H1 (cell line): ENCODE measurements around the gene UIMC1. TPM values are rescaled to one million over a fixed set of nuclear protein-coding genes. Genes with fewer than 3 reads are reported as not detected.

ENCODE experiments used
- CTCF ChIA-PET: fragments of 300-600 bp; sonication (Branson Sonifier 250); formaldehyde crosslinking; loops from one replicate; lab custom pipeline; 2021; ENCODE audit not compliant: partially characterized antibody; lab: Charles Lee
- POLR2A ChIA-PET: fragments of 300-600 bp; sonication (Branson Sonifier 250); formaldehyde crosslinking; loops from one replicate; lab custom pipeline; 2021; ENCODE audit warnings: inconsistent platforms; ENCODE audit not compliant: partially characterized antibody; lab: Charles Lee
- DNase-seq, 2 experiments: peaks; one replicate each; pipeline versions ENCODE4 v3.0.0 to v3.0.0-alpha.2; 2010 to 2022; ENCODE audit warnings: low spot score in 2 of 2, low read depth in 1 of 2, mixed read lengths in 1 of 2
- FAIRE-seq: peaks from 2 replicates; lab custom pipeline; 2011; peaks lifted over from hg19 to GRCh38; lab: Jason Lieb, UNC
- H2AFZ ChIP-seq: 2 replicates; pipeline ENCODE4 v1.8.1; 2012; ENCODE audit warnings: low read length, inconsistent platforms
- H2AK5ac ChIP-seq: 2 replicates; pipeline ENCODE4 v1.6.1; 2013; ENCODE audit warnings: low read depth, low read length
- H2BK120ac ChIP-seq: replicated peaks from 2 replicates; pipeline ENCODE3; 2013; ENCODE audit warnings: low read depth, low read length, inconsistent platforms
- H2BK12ac ChIP-seq: 2 replicates; pipeline ENCODE4 v1.6.1; 2013; ENCODE audit warnings: low read depth, low read length
- H2BK15ac ChIP-seq: 2 replicates; pipeline ENCODE4 v1.6.1; 2013; ENCODE audit warnings: low read length
- H2BK20ac ChIP-seq: 2 replicates; pipeline ENCODE4 v1.6.1; 2013; ENCODE audit warnings: low read length
- H2BK5ac ChIP-seq: 2 replicates; pipeline ENCODE4 v1.6.1; 2013; ENCODE audit warnings: low read depth, low read length
- H3K14ac ChIP-seq: 2 replicates; pipeline ENCODE4 v1.6.1; 2013; ENCODE audit warnings: inconsistent platforms; ENCODE audit not compliant: insufficient read length
- H3K18ac ChIP-seq: 2 replicates; pipeline ENCODE4 v1.6.1; 2013; ENCODE audit warnings: low read length; ENCODE audit errors: extremely low read depth
- H3K23ac ChIP-seq: 2 replicates; pipeline ENCODE4 v1.6.1; 2013; ENCODE audit warnings: inconsistent platforms; ENCODE audit not compliant: insufficient read length
- H3K23me2 ChIP-seq: 2 replicates; pipeline ENCODE4 v1.6.1; 2013; ENCODE audit warnings: low read depth, low read length
- H3K27ac ChIP-seq: 2 replicates; pipeline ENCODE4 v1.6.1; 2011; ENCODE audit warnings: low read depth, low read length, inconsistent platforms
- H3K27me3 ChIP-seq, 4 experiments: replicated peaks in 1 of 4; 1 replicate in 1 of 4; 2 replicates in 3 of 4; pipeline versions ENCODE4 v1.6.1 to v1.8.1; 2011 to 2013; ENCODE audit warnings: low read length in 3 of 4, mild to moderate bottlenecking in 3 of 4, inconsistent platforms in 2 of 4, mixed read lengths in 2 of 4, moderate library complexity in 1 of 4; ENCODE audit not compliant: control insufficient read depth in 3 of 4, insufficient read depth in 3 of 4; ENCODE audit errors: extremely low read depth in 1 of 4
- H3K36me3 ChIP-seq, 4 experiments: 2 replicates each; pipeline versions ENCODE4 v1.6.1 to v1.8.1; 2011 to 2013; ENCODE audit warnings: mild to moderate bottlenecking in 4 of 4, low read length in 3 of 4, moderate library complexity in 2 of 4, control low read depth in 1 of 4, inconsistent platforms in 1 of 4; ENCODE audit not compliant: insufficient read depth in 4 of 4, control insufficient read depth in 2 of 4
- H3K4ac ChIP-seq: replicated peaks from 2 replicates; pipeline ENCODE3; 2013; ENCODE audit warnings: low read length, low read depth, mixed read lengths, inconsistent platforms; ENCODE audit not compliant: insufficient read length
- H3K4me1 ChIP-seq, 4 experiments: replicated peaks in 1 of 4; 1 replicate in 1 of 4; 2 replicates in 3 of 4; pipeline versions ENCODE4 v1.6.1 to v1.8.1; 2011 to 2013; ENCODE audit warnings: low read length in 3 of 4, inconsistent platforms in 2 of 4, mixed read lengths in 1 of 4; ENCODE audit not compliant: insufficient read depth in 4 of 4, control insufficient read depth in 3 of 4
- H3K4me2 ChIP-seq, 2 experiments: 2 replicates each; pipeline versions ENCODE4 v1.6.1 to v1.8.1; 2011 to 2013; ENCODE audit warnings: low read depth in 2 of 2, low read length in 2 of 2, control low read depth in 1 of 2, inconsistent platforms in 1 of 2, mild to moderate bottlenecking in 1 of 2; ENCODE audit not compliant: insufficient read depth in 1 of 2
- H3K4me3 ChIP-seq, 4 experiments: fragments of 200-600, 300-600 bp in 1 of 4; sonication (generic), shearing (Covaris generic), sonication (Bioruptor Twin) in 1 of 4; 2 replicates each; pipeline versions ENCODE4 v1.5.1 to v1.8.1; 2011 to 2016; ENCODE audit warnings: low read length in 4 of 4, low read depth in 3 of 4, control low read depth in 2 of 4, inconsistent platforms in 2 of 4, mild to moderate bottlenecking in 2 of 4, mixed read lengths in 1 of 4, moderate library complexity in 1 of 4; ENCODE audit not compliant: insufficient read depth in 2 of 4; ENCODE audit errors: extremely low read depth in 1 of 4
- H3K56ac ChIP-seq: replicated peaks from 2 replicates; pipeline ENCODE3; 2013; ENCODE audit warnings: low read depth, mild to moderate bottlenecking, mixed read lengths, low read length, inconsistent platforms; ENCODE audit not compliant: insufficient read length
- H3K79me1 ChIP-seq: 2 replicates; pipeline ENCODE4 v1.6.1; 2013; ENCODE audit warnings: low read depth, low read length, control low read depth
- H3K79me2 ChIP-seq, 2 experiments: 2 replicates each; pipeline versions ENCODE4 v1.6.1 to v1.8.1; 2012 to 2013; ENCODE audit warnings: low read length in 2 of 2, mild to moderate bottlenecking in 2 of 2, inconsistent platforms in 1 of 2; ENCODE audit not compliant: insufficient read depth in 2 of 2, control insufficient read depth in 1 of 2
- H3K9ac ChIP-seq, 4 experiments: replicated peaks in 1 of 4; 1 replicate in 1 of 4; 2 replicates in 3 of 4; pipeline versions ENCODE4 v1.6.1 to v1.8.1; 2011 to 2013; ENCODE audit warnings: low read depth in 3 of 4, low read length in 3 of 4, control low read depth in 2 of 4, mild to moderate bottlenecking in 2 of 4, moderate library complexity in 2 of 4, inconsistent platforms in 1 of 4; ENCODE audit errors: extremely low read depth in 1 of 4
- H3K9me3 ChIP-seq, 2 experiments: 2 replicates each; pipeline versions ENCODE4 v1.6.1 to v1.8.1; 2012 to 2013; ENCODE audit warnings: mild to moderate bottlenecking in 2 of 2, moderate library complexity in 2 of 2, control low read depth in 1 of 2, inconsistent platforms in 1 of 2, low read depth in 1 of 2, low read length in 1 of 2, mixed read lengths in 1 of 2; ENCODE audit not compliant: insufficient read depth in 2 of 2
- H4K20me1 ChIP-seq, 2 experiments: replicated peaks in 1 of 2; 2 replicates each; pipeline versions ENCODE3 to v1.8.1; 2011 to 2013; ENCODE audit warnings: inconsistent platforms in 2 of 2, low read length in 2 of 2, mild to moderate bottlenecking in 1 of 2; ENCODE audit not compliant: insufficient read depth in 2 of 2, control insufficient read depth in 1 of 2
- H4K5ac ChIP-seq: 2 replicates; pipeline ENCODE4 v1.6.1; 2013; ENCODE audit warnings: low read length, low read depth, mixed read lengths, inconsistent platforms; ENCODE audit not compliant: insufficient read length
- H4K8ac ChIP-seq: 2 replicates; pipeline ENCODE4 v1.8.0; 2013; ENCODE audit warnings: mild to moderate bottlenecking, moderate library complexity, low read length, inconsistent platforms; ENCODE audit not compliant: insufficient read depth; ENCODE audit errors: extremely low read depth
- H4K91ac ChIP-seq: replicated peaks from 2 replicates; pipeline ENCODE3; 2013; ENCODE audit warnings: low read length, mixed read lengths, inconsistent platforms; ENCODE audit not compliant: insufficient read length
- BACH1 ChIP-seq: IDR thresholded peaks from 2 replicates; pipeline ENCODE4 v1.6.1; 2012; ENCODE audit warnings: low read length, improper control_type of control experiment
- PHF8 ChIP-seq: fragments of 200-600 bp; sonication (generic); conservative IDR thresholded peaks from 2 replicates; pipeline ENCODE4 v1.7.1; 2012; ENCODE audit warnings: low read depth, mild to moderate bottlenecking, inconsistent platforms, low read length, moderate library complexity
- RFX5 ChIP-seq: IDR thresholded peaks from 2 replicates; pipeline ENCODE4 v1.6.1; 2011; ENCODE audit warnings: low read depth, low read length, improper control_type of control experiment, borderline replicate concordance
- WGBS, 2 experiments: shearing (Covaris generic) in 1 of 2; methylation state at CpG; one replicate each; pipeline versions ENCODE4 v1.1.6 to v1.1.7; 2013 to 2015; ENCODE audit warnings: low lambda C conversion rate in 2 of 2, mixed read lengths in 2 of 2, inconsistent platforms in 1 of 2, low coverage in 1 of 2, missing lambda C conversion rate in 1 of 2; ENCODE audit not compliant: insufficient replicate concordance in 2 of 2, insufficient coverage in 1 of 2, insufficient read length in 1 of 2; ENCODE audit errors: extremely low coverage in 1 of 2, missing lambda C conversion rate in 1 of 2; 5-methylcytosine and 5-hydroxymethylcytosine counted together
- polyA plus RNA-seq, 7 experiments: library from polyadenylated mRNA; depleted of rRNA in 3 of 7; stranded (reverse) in 5 of 7; unstranded in 2 of 7; fragments of >200 nt in 5 of 7; fragments of 200-250 nt in 2 of 7; gene quantifications; 1 replicate in 5 of 7; 2 replicates in 1 of 7; 4 replicates in 1 of 7; pipeline versions ENCODE4 v1.2.1 to v1.2.3, GENCODE V29; 2011 to 2013; ENCODE audit warnings: missing spikeins in 2 of 7, mixed read lengths in 2 of 7
- total RNA-seq: library from RNA; stranded (reverse); fragmentation: NEBNext Ultra II Directional; extraction: Animal tissue kit (Norgen Biotek cat#: 25700); gene quantifications from 2 replicates; pipeline ENCODE4 v1.2.1, GENCODE V29; 2021
- TF ChIP-seq, protein P1 (sequence below): IDR thresholded peaks from 2 replicates; pipeline ENCODE4 v1.6.1; 2012; ENCODE audit warnings: low read length, inconsistent platforms

UIMC1 gene
- total and polyA plus RNA-seq, 2 of the 8 experiments (the other 6 are each of a cell fraction or from before 2014, with no cell fraction given): 12.8 to 43.7 TPM

DNA sequence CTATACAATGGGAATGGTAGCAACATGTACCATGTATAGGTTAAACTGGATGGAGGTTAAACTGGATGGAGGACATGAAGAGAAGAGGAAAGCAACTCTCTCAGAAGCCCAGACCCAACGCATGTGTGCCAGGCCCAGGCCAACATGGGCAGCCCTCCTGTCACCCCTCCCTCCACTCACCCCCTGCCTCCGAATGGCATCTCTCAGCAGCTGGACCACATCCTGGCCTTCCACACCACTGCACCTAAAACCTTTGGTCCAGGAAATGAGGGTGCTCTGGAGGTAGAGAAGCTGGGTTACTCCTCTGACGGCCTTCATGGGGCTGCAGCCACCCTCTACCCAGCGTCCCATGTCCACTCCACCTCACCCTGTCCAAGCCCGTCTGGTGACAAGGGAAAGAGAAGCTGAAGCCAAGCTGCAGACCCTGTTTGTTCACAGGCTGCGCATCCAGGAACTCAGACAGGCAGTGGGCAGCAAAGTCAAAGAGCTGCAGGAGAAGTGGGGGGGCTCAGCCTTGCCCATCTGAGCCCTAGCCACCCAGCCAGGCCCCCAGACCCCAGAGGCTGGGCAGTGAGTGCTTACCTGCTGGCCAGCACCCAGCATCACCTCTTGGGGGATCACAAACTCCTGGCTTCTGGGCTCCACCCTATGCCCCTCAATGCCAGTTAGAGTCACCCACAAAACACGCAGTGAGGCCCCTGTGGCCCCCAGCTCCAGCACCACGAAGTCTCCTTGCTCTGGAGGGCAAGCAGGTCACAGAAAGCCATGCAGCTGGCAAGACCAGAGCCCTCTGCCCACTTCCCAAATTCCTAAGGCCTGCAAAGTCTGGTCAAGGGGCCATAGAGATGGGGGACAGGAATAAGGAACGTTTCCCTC, 115.9 kb downstream of the UIMC1 start:
- H3K79me2 ChIP-seq: no peaks in the 10 kb centered on the region
- CTCF ChIA-PET: interaction anchor here (0.8 to 1.9 kb wide), 5 partner anchors 11 to 230 kb away, joined by 3 to 6 read pairs (median 3); no protein-coding TSS in a partner anchor
- H3K27ac ChIP-seq: no peak overlapping the region
- H3K4ac ChIP-seq: no peak overlapping the region
- H3K4me3 ChIP-seq: no peak overlapping the region
- no peak overlapping the region for H3K14ac ChIP-seq
- H4K5ac ChIP-seq: no peak overlapping the region
- H2AK5ac ChIP-seq: no peak overlapping the region
- DNase-seq (no peak), FAIRE-seq (no peak)
- no peak overlapping the region for H2AFZ ChIP-seq
- H3K36me3 ChIP-seq: no peaks in the 10 kb centered on the region
- no peak overlapping the region for H2BK12ac ChIP-seq
- POLR2A ChIA-PET: interaction anchor here (1.1 to 1.2 kb wide), 2 partner anchors 10 to 13 kb away, joined by 3 to 4 read pairs; no protein-coding TSS in a partner anchor
- H2BK15ac ChIP-seq: no peak overlapping the region
- H2BK5ac ChIP-seq: no peak overlapping the region
- no peak overlapping the region for H4K8ac ChIP-seq
- TF ChIP-seq, protein P1, sequence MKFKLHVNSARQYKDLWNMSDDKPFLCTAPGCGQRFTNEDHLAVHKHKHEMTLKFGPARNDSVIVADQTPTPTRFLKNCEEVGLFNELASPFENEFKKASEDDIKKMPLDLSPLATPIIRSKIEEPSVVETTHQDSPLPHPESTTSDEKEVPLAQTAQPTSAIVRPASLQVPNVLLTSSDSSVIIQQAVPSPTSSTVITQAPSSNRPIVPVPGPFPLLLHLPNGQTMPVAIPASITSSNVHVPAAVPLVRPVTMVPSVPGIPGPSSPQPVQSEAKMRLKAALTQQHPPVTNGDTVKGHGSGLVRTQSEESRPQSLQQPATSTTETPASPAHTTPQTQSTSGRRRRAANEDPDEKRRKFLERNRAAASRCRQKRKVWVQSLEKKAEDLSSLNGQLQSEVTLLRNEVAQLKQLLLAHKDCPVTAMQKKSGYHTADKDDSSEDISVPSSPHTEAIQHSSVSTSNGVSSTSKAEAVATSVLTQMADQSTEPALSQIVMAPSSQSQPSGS: no peak
- TF ChIP-seq BACH1 (no peak), RFX5 (no peak), PHF8 (no peak)
- WGBS, 2 experiments: 88% methylated on average over 9 of the region's 9 CpGs; no CpG with 5 or more reads in 1 of the 2 experiments
- H3K9ac ChIP-seq: no peak overlapping the region
- H3K27me3 ChIP-seq: no peaks in the 10 kb centered on the region
- H2BK120ac ChIP-seq: no peak overlapping the region
- H3K4me2 ChIP-seq: no peak overlapping the region
- H3K79me1 ChIP-seq: no peaks in the 10 kb centered on the region
- H3K9me3 ChIP-seq: no peaks in the 10 kb centered on the region
- H4K20me1 ChIP-seq: no peaks in the 10 kb centered on the region
- H3K23me2 ChIP-seq: no peaks in the 10 kb centered on the region
- no peak overlapping the region for H3K18ac ChIP-seq
- no peak overlapping the region for H3K56ac ChIP-seq
- no peaks in the 10 kb centered on the region for H3K4me1 ChIP-seq
- no peak overlapping the region for H2BK20ac ChIP-seq
- H4K91ac ChIP-seq: no peak overlapping the region
- H3K23ac ChIP-seq: no peak overlapping the region
